Epithelial cell of proximal tubule (primary cell): ENCODE measurements around the gene LRRC63. TPM values are rescaled to one million over a fixed set of nuclear protein-coding genes. Genes with fewer than 3 reads are reported as not detected.
"Not testable (repeated sequence)": the region's sequence is repeated elsewhere in the genome, so short reads cannot be mapped to it uniquely, and the experiment has no call there.

Experiments used
- DNase-seq: peaks from one replicate; pipeline ENCODE4 v3.0.0-alpha.2; 2011; ENCODE audit warnings: low read depth
- H3K4me3 ChIP-seq: 2 replicates; pipeline ENCODE4 v1.5.1; 2011; ENCODE audit warnings: low read depth, mild to moderate bottlenecking, low read length
- total RNA-seq: library from RNA; depleted of rRNA; stranded (reverse); fragments of >200 nt; gene quantifications from 2 replicates; pipeline ENCODE4 v1.2.3, GENCODE V29; 2015
- TF ChIP-seq, protein P1 (sequence below): conservative IDR thresholded peaks from 2 replicates; pipeline ENCODE4 v1.5.1; 2012; ENCODE audit warnings: low read depth, mild to moderate bottlenecking, low read length

The LRRC63 gene
- total RNA-seq, 1 donor from 2014 or later, result not detected

DNA sequence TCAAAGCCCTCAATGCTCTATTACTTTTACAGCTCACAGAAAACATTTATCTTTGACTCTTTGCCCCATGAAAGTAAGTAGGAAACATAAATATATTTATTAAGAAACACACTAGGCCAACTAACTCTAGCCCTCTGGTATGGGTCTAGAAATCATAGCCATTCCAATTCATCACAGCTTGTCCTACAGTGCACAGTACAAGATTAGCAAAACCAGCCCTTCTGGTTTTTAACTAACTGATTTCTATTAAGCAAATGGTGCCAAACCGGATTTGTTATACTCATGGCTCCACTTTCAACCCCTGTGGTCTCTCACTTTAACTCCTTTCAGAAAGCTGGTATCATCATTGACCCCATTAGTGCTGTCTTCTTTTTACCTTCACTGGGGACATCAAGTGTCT is 5.6 kb upstream of the LRRC63 start:
- TF ChIP-seq, protein P1, sequence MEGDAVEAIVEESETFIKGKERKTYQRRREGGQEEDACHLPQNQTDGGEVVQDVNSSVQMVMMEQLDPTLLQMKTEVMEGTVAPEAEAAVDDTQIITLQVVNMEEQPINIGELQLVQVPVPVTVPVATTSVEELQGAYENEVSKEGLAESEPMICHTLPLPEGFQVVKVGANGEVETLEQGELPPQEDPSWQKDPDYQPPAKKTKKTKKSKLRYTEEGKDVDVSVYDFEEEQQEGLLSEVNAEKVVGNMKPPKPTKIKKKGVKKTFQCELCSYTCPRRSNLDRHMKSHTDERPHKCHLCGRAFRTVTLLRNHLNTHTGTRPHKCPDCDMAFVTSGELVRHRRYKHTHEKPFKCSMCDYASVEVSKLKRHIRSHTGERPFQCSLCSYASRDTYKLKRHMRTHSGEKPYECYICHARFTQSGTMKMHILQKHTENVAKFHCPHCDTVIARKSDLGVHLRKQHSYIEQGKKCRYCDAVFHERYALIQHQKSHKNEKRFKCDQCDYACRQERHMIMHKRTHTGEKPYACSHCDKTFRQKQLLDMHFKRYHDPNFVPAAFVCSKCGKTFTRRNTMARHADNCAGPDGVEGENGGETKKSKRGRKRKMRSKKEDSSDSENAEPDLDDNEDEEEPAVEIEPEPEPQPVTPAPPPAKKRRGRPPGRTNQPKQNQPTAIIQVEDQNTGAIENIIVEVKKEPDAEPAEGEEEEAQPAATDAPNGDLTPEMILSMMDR, result no peak
- no peak overlapping the region for H3K4me3 ChIP-seq
- no peak for DNase-seq

DNA sequence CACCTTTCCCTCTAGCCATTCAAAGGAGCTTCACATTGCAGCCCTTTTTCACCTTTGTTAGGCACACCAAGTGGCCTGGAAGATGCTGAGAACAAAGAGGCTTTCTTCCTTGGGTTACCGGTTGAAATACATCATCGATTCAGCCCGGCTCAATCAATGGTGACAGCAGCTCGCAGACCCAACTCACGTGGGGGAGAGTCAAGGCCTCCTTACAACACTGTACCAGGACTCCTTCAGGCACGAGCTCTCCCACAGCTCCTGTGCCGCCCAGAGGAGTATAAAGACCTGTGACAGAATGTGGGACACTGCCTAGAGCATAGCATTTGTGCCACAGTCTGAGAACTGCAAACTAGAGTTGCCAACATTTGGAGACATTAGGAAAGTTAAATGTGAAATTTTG is 3.9 kb upstream of the LRRC63 start:
- DNase-seq, result no peak
- TF ChIP-seq, protein P1, result no peak
- no peak overlapping the region for H3K4me3 ChIP-seq

DNA sequence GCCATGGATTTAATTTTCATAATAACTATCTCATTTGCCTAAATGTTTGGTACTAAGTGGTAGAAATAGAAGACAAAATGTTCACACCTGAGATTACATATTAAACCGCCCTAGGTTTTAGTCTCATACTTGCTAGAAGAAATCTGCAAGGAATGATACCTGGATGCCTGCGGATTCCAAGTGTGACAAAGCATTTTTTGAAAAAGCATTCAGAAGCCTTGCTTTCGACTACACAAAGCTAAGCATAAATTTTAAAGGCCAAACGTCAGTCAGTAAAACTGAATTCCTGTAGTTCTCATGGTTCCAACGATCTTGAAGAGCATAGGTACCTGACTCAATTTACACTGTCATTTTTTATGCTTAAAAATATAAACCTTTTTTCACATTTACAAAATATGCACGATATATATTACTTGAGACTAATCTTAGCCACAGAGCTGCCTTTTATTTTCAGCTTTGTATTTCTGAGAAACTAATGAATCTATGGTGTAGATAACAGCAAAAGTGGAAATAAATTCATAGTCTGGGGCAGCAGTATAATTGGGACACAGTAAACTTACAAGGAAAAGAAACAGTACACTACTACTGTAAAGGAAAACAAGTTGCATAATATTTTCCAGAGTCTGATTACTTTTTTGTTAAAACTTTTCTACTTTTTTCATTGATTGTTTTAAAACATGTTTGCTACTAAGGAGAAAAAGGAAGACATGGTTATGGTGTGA is 1.2 kb upstream of the LRRC63 start:
- no peak overlapping the region for H3K4me3 ChIP-seq
- no peak for DNase-seq
- TF ChIP-seq, protein P1, result no peak

DNA sequence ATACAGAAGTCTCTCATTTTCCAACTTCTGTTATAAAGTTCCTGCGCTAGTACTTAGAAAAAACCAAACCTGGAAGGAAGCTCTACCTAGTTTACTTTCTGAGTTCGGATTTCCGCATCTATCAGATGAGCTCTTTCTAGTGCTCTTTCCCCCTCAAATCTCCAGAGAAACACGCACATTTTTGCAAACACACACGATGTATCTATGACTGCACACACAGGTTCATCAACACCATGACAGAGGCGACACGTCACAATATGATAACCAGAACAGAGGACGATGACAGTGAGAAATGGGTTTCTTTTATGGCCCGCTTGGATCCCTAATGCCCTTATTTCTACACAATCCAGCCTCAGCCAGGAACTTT is 629 bp upstream of the LRRC63 start:
- DNase-seq, result no peak
- TF ChIP-seq, protein P1, result no peak

DNA sequence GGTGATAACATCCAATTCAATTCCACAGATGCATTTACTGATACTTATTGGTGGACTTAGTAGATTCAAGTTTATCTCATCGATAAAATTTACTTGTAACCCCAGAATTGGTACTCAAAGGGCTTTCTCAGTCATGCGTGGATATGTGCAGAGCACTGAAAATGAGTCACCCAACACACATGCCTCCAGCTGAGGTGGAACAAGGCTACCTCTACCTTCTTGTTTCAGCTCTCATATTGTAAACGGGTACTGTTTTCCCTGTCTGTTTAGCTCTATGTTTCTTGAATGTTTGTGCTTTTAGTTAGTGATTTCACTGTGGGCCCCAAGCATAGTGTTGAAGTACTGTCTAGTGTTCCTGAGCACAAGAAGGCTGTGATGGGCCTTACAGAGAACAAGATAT is 1.5 kb downstream of the LRRC63 start:
- no peak overlapping the region for H3K4me3 ChIP-seq
- DNase-seq, result no peak
- TF ChIP-seq, protein P1, result no peak

More for the DNA sequence above, 629 bp upstream of the LRRC63 start:
- peak overlapping the region; percentile 58 for H3K4me3 ChIP-seq

DNA sequence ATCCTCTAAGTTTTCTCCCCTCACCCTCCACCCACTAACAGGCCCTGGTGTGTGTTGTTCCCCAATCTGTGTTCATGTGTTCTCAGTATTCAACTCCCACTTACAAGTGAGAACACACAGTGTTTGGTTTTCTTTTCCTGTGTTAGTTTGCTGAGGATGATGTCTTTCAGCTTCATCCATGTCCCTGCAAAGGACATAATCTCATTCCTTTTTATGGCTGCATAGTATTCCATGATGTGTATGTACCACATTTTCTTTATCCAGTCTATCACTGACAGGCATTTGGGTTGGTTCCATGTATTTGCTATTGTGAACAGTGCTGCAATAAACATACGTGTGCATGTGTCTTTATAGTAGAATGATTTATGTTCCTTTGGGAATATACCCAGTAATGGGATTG is 3.0 kb downstream of the LRRC63 start:
- not testable (repeated sequence) for H3K4me3 ChIP-seq, DNase-seq

DNA sequence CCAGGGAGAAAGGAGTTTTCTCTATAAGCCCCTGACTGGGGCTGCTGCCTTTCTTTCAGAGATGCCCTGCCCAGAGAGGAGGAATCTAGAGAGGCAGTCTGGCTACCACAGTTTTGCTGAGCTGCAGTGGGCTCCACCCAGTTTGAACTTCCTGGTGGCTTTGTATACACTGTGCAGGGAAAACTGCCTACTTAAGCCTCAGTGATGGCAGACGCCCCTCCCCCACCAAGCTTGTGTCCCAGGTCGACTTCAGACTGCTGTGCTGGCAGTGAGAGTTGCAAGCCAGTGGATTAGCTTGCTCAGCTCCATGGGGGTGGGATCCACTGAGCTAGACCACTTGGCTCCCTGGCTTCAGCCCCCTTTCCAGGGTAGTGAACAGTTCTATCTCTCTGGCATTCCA is 8.5 kb downstream of the LRRC63 start:
- DNase-seq, H3K4me3 ChIP-seq: not testable (repeated sequence)

DNA sequence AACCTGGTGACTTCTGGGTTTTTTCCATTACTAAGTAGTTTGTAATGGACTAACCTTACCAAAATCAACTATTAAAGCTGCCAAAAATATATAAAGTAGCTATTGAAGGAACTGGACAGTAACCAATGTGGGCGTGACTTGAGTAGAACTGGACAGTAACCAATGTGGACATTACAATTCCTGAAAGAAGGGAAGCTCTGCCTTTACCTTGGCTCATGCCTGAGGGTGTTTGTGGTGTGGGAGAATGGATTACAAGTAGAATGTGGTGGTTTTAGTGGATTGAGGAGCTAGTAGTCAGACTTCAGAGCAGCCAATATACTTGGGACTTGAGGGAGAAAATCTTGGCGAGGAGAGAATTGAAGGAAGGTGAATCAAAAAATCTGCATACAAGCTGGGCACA is 17.5 kb downstream of the LRRC63 start:
- no peak for DNase-seq

More for the DNA sequence above, 17.5 kb downstream of the LRRC63 start:
- no peak overlapping the region for H3K4me3 ChIP-seq
- TF ChIP-seq, protein P1, result no peak
